AG04450 (cell line): Measurements from ENCODE around the gene LAMA4. TPM values are rescaled to one million over a fixed set of nuclear protein-coding genes. Genes with fewer than 3 reads are reported as not detected.

Experiments used
- CTCF ChIA-PET: fragments of 300-600, 350-600 bp; formaldehyde crosslinking; extraction: SDS; loops from one replicate; lab custom pipeline; 2022; ENCODE audit warnings: antibody characterized with exemption, inconsistent platforms; lab: Charles Lee
- POLR2A ChIA-PET: fragments of 350-600 bp; formaldehyde crosslinking; extraction: SDS; loops from one replicate; lab custom pipeline; 2021; ENCODE audit warnings: antibody characterized with exemption, inconsistent platforms; lab: Yijun Ruan, JAX
- DNase-seq: peaks from one replicate; pipeline ENCODE4 v3.0.0-alpha.2; 2011; ENCODE audit warnings: low read depth, low spot score
- H3K27ac ChIP-seq: one replicate; pipeline ENCODE4 v1.5.1; 2012; ENCODE audit warnings: low read depth, low read length, control low read depth
- H3K27me3 ChIP-seq: one replicate; pipeline ENCODE4 v1.6.0; 2012; ENCODE audit warnings: low read length; ENCODE audit not compliant: control insufficient read depth, insufficient read depth
- H3K4me3 ChIP-seq: 2 replicates; pipeline ENCODE4 v1.5.1; 2011; ENCODE audit warnings: mild to moderate bottlenecking, low read depth, low read length, control low read depth
- H3K9me3 ChIP-seq: 2 replicates; pipeline ENCODE4 v1.5.1; 2012; ENCODE audit warnings: low read length; ENCODE audit not compliant: control insufficient read depth, insufficient read depth
- CTCF ChIP-seq: IDR thresholded peaks from 2 replicates; pipeline ENCODE4 v1.5.1; 2011; ENCODE audit warnings: low read depth, low read length, control low read depth, inconsistent platforms
- polyA plus RNA-seq: library from polyadenylated mRNA; depleted of rRNA; stranded (reverse); fragments of >200 nt; gene quantifications from 2 replicates; pipeline ENCODE4 v1.2.3, GENCODE V29; 2011

LAMA4 gene
- polyA plus RNA-seq, 1 experiment = 246 TPM

GRCh38 chr6:112259337-112259675, 4.9 kb upstream of the LAMA4 start:
- POLR2A ChIA-PET = no interaction called here
- H3K27me3 ChIP-seq = no peaks in the 10 kb centered on the region
- no peaks in the 10 kb centered on the region for H3K9me3 ChIP-seq

GRCh38 chr6:112258642-112259336, 4.4 kb upstream of the LAMA4 start:
- H3K9me3 ChIP-seq = peaks cover 2% of the 10 kb centered on the region; the same call in 1 of the 2 replicates
- H3K4me3 ChIP-seq = no peak overlapping the region
- ChIA-PET CTCF (no interaction called here), POLR2A (no interaction called here)
- no peak for DNase-seq
- no peak for TF ChIP-seq CTCF
- no peaks in the 10 kb centered on the region for H3K27me3 ChIP-seq
- no peak overlapping the region for H3K27ac ChIP-seq

More at GRCh38 chr6:112259337-112259675, 4.9 kb upstream of the LAMA4 start:
- CTCF ChIA-PET = no interaction called here
- TF ChIP-seq CTCF = no peak
- H3K4me3 ChIP-seq = no peak overlapping the region
- no peak for DNase-seq
- no peak overlapping the region for H3K27ac ChIP-seq

GRCh38 chr6:112257178-112257855, 3.0 kb upstream of the LAMA4 start:
- no peak for DNase-seq
- H3K4me3 ChIP-seq = no peak overlapping the region
- no peaks in the 10 kb centered on the region for H3K27me3 ChIP-seq
- no peak for TF ChIP-seq CTCF
- ChIA-PET POLR2A (no interaction called here), CTCF (interaction anchor here (1.2 kb wide), 1 partner anchor 77 kb away, joined by 3 read pairs; no protein-coding TSS in a partner anchor)
- H3K27ac ChIP-seq = no peak overlapping the region
- peaks cover 3% of the 10 kb centered on the region; the same call in 1 of the 2 replicates for H3K9me3 ChIP-seq

GRCh38 chr6:112254921-112255320, 554 bp upstream of the LAMA4 start:
- H3K9me3 ChIP-seq = peaks cover 3% of the 10 kb centered on the region; the same call in 1 of the 2 replicates
- H3K27me3 ChIP-seq = no peaks in the 10 kb centered on the region
- no peak overlapping the region for H3K27ac ChIP-seq
- CTCF ChIA-PET = interaction anchor here (0.6 to 2.7 kb wide), 7 partner anchors 37 to 1413 kb away, joined by 3 to 10 read pairs (median 4); no protein-coding TSS in a partner anchor
- TF ChIP-seq CTCF = no peak
- H3K4me3 ChIP-seq = peak overlapping the region; percentile 90
- DNase-seq = no peak
- POLR2A ChIA-PET = interaction anchor here (0.6 to 1.8 kb wide), 9 partner anchors 11 to 72 kb away, joined by 3 to 9 read pairs (median 5); no protein-coding TSS in a partner anchor

- CTCF ChIA-PET = interaction anchor here (1.2 to 2.7 kb wide), 4 partner anchors 40 to 73 kb away, joined by 3 to 10 read pairs (median 6); no protein-coding TSS in a partner anchor
- no peak for TF ChIP-seq CTCF
- H3K4me3 ChIP-seq = peak overlapping the region; percentile 90
- peaks cover 3% of the 10 kb centered on the region; the same call in 1 of the 2 replicates for H3K9me3 ChIP-seq
- DNase-seq = no peak
- peak overlapping the region; percentile 69 for H3K27ac ChIP-seq
- H3K27me3 ChIP-seq = no peaks in the 10 kb centered on the region
- POLR2A ChIA-PET = interaction anchor here (0.8 to 1.6 kb wide), 10 partner anchors 8 to 71 kb away, joined by 3 to 9 read pairs (median 4); no protein-coding TSS in a partner anchor
Measured at GRCh38 chr6:112253498-112253840, 898 bp downstream of the LAMA4 start.
